Inferior parietal cortex (tissue), 1 donor: ENCODE results near the gene RTP2.

Source experiments
- DNase-seq: peaks from one replicate; pipeline ENCODE4 v3.0.0-alpha.2; 2016; ENCODE audit errors: extremely low spot score

The RTP2 gene

GRCh38 chr3:187669675-187670504 is 32.5 kb downstream of the RTP2 start, which contains the start of gene SST:
Gene SST, minus strand, starts transcription at chr3:187670394. Its CDS starts 103 bp downstream, at chr3:187670291.
- DNase-seq = no peak

- DNase-seq = no peak
Measured at GRCh38 chr3:187667526-187667925, 34.8 kb downstream of the RTP2 start.

DNA sequence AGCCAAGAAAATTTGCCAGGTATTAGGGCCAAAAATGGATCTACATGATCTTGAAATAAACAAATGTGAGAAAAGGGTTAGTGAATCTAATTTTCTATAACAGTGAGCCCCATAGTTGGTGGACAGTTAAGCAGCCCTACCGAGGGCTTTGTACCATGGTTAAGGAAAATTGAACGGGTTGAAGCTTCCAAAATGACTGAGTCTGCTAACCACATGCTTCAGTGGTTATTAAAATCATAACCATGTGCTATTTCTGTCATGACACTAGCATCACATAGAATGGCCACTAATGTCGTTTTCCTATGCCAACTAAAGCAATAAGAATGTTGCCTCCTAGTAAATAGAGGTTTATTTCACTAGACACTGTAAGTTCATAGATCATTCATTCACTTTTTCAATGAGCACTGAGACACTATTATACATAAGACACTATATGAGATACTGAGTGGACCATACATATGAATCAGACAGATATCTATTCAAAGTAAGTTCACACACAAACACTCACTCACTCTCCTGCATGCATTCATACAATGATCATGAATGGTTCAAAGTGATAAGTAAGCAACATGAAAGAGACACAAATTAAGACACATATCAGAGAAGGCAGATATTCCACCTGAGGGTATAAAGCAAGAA is 36.5 kb downstream of the RTP2 start:
- no peak for DNase-seq

- DNase-seq = no peak
Measured at GRCh38 chr3:187665010-187665409, 37.3 kb downstream of the RTP2 start.

- no peak for DNase-seq
Measured at GRCh38 chr3:187662848-187663409, 39.4 kb downstream of the RTP2 start.

- DNase-seq = no peak
Measured at GRCh38 chr3:187661267-187661666, 41.1 kb downstream of the RTP2 start.

GRCh38 chr3:187651282-187651681 is 51.1 kb downstream of the RTP2 start:
- no peak for DNase-seq
